Renal cortical epithelial cell (primary cell): Measurements from ENCODE around the gene SLC32A1. TPM values are rescaled to one million over a fixed set of nuclear protein-coding genes. Genes with fewer than 3 reads are reported as not detected.

Experiments used
- DNase-seq: peaks from one replicate; pipeline ENCODE4 v3.0.0-alpha.2; 2011; ENCODE audit warnings: low read depth
- total RNA-seq: library from RNA; depleted of rRNA; stranded (reverse); fragments of >200 nt; gene quantifications from 2 replicates; pipeline ENCODE4 v1.2.3, GENCODE V29; 2014

The SLC32A1 gene
- total RNA-seq, 1 donor from 2014 or later: not detected

DNA sequence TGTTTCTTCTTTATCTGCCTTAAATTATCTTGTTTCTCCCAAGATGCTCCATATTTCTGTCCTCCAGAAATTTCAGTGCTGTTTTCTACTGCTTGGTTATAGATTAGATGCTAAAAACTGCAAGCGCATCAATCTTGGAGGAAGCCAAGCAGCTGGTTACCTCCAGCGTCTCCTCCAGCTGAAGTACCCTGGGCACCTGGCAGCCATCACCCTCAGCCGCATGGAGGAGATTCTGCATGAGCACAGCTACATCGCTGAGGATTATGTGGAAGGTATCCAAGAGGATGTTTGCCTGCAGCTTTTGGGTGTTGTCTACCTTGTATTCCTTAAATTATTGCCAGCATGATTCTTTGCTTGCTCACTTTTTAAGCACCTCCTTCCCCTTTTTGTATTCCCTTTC lies 27.7 kb downstream of the SLC32A1 start:
- no peak for DNase-seq

- DNase-seq: no peak
These were observed 30.6 kb downstream of the SLC32A1 start for GRCh38 chr20:38754924-38755323.

GRCh38 chr20:38755324-38755910 lies 31.1 kb downstream of the SLC32A1 start:
- no peak for DNase-seq

DNA sequence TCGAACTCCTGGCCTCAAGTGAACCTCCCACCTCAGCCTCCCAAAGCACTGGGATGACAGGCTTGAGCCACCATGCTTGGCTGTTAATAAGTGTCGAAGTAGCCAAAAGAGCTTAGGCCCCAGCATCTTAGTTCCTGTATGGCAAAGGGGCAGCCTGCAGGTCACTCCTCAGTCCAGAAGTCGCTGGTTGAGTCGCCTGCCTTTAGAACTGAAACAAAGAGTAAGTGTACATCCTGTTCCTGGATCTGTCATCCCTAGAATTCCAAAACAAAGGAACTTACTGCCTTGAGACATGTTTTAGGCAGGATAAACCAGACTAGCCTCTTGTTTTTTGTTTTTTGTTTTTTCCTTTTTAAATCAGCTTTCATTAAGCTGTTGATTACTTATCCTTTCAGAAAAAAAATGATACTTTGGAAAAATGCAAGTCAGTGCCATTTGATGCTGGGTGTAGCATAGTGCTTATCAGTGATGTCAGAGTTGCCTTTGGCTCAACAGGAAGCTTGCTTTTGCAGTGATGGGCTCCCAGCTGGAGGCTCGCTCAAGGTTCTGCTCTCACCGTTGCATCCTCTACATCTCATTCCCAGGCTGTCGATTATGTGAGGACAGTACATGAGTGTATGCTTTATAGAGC lies 33.0 kb downstream of the SLC32A1 start:
- no peak for DNase-seq

DNA sequence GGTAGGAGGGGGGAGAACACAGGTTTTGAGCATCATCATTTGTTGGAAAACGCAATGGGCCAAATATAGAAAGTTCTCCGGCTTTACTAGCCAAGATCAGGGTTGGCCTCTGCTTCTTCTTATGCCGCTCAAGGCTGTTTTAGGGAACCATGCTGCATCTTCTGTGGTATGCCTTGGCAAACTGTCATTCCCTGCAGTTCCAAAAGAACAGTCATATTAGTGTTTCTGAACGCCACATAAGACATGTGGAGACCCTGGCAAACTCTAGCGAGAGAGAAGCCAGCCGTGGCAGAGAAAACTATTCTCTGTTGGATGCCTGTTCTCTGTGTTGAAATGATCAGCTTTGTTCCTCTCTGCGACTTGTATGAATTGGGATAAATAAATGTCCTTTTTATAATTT lies 34.8 kb downstream of the SLC32A1 start:
- DNase-seq: no peak

GRCh38 chr20:38760978-38761377 lies 36.7 kb downstream of the SLC32A1 start:
- DNase-seq: no peak

DNA sequence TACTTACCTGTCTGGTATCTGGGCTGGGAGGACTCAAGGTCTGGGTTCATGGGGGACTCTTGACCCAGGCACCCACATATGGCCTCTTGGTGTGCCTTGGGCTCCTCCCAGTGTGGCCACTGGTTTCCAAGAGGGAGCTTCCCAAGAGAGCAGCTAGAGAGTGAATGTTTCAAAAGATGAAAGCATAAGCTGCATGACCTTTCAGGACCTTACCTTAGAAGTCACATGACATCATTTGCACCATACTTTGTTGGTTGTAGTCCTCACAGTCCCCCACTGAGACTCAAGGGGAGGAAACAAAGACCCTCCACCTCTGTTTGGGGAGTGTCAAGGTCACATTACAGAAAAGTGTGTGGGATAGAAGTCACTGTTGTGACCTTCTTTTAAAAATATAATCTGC lies 37.9 kb downstream of the SLC32A1 start:
- DNase-seq: no peak

DNA sequence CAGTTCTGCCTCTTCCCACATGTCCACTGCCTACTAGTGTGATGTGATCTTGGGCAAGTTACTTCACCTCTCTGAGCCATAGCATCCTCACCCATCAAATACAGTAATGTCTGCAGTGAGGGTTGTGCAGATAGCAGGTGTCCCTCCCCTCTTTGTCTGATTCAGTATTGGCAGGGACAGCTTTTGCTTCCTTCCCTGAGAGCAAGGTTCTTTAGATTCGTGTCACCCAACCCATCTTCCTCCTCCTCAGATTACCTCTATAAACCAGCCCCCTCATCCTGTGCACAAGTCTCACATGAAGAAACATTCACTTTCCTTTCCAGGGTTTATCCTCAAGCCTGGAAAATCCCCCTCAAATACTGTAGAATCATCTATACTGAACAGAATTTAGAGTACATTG lies 39.3 kb downstream of the SLC32A1 start:
- DNase-seq: no peak

DNA sequence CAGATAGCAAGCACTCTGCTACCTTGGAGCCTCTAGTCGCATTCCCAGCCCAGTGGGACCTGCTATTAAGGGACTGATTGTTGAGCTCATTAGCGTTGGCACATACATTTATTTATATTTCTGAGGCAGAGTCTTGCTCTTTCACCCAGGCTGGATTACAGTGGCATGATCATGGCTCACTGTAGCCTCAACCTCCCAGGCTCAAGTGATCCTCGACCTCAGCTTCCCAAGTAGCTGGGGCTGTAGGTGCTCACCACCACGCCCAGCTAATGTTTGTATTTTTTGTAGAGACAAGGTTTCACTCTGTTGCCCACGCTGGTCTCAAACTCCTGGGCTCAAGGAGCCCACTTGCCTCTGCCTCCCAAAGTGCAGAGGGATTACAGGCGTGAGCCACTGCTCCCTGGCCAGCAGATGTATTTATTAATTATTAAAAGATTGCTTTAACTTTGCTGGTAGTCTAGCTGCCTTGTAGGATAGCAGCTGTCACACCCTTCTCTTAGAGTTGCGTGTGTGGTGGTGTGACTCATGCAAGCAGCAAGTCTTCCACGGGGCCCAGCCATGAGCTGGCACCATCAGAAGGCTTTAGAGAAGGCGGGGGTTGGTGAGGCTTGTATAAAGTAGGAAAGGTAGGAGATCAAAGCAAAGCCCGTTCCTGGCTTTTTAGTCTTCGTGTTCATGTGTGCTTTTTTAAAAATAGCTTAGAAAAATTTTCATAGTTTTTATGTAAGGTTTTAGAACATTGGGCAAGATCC lies 40.5 kb downstream of the SLC32A1 start:
- peak; percentile 96 for DNase-seq

DNA sequence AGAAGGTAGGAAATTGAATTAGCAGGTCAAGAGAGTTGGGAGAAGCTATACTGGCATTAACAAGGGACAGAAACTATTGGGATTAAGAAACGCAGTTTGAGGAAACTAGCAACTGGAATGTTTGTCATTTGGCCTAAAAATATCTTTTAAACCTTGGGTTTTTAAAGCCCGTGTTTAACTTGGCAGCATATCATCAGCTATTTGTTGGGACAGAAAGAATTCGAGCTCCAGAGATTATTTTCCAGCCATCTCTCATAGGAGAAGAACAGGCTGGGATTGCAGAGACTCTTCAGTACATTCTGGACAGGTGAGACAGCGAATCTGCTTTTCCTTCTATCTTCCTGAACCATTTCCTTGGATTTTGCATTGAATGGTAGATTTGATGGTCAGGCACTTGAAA lies 41.8 kb downstream of the SLC32A1 start:
- no peak for DNase-seq

DNA sequence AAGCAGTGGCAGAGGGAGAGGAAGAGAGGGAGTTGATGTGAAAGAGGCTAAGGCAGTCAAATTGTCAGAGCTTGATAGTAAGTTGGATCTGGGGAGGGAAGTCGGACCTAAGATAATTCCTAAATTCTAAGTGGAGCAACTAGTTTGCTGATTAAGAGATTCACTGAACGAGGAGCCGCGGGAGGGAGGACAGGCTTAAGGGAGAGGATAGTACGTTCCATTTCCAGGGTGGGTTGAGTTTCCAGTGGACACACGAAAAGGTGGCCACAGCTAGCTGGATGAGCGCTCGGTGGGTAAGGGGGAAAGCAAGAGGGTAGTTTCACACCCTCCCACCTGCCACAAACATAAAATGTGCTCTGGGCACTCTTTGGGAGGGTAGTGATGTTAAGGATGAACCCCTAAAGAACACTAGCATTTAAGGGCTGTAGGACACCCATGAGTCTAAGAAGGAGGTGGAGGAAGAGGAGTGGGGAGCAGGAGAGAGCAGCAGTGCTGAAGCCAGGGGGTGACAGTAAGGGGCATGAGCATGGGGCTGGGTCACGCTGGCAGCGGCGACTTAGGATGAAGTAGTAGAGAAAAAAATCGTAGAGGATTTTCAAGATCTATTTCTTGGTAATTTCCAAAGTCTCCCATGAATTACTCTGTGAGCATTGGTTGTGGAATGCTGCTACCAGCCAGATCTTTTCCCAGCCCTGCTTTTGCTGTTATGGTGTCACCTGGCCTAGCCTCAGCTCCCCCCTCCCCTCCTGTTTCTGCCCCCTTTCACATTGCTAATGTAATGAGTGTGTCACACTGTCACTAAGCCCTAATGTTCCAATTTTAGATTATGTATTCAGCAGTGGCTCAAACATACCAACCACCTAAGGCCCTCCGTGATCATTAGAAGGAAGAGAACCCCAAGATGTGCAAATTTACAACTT lies 45.4 kb downstream of the SLC32A1 start:
- no peak for DNase-seq

GRCh38 chr20:38770546-38770945 lies 46.3 kb downstream of the SLC32A1 start:
- no peak for DNase-seq

- DNase-seq: no peak
These were observed 46.7 kb downstream of the SLC32A1 start for GRCh38 chr20:38770970-38771369.

GRCh38 chr20:38771621-38772020 lies 47.3 kb downstream of the SLC32A1 start:
- no peak for DNase-seq

DNA sequence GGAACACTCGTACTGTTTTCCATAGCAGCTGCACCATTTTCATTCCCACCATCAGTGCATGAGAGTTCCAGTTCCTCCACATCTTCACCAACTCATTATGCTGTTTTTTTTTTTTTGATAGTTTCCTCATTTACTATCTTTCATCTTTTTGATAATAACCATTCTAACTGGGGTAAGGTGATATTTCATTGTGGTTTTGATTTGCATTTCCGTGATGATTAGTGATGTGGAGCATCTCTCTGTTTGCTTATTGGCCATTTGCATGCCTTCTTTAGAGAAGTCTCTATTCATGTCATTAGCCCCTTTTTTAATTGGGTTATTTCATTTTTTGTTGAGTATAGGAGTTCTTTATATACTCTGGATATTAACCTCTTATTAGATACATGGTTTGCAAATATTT lies 49.9 kb downstream of the SLC32A1 start:
- DNase-seq: no peak

DNA sequence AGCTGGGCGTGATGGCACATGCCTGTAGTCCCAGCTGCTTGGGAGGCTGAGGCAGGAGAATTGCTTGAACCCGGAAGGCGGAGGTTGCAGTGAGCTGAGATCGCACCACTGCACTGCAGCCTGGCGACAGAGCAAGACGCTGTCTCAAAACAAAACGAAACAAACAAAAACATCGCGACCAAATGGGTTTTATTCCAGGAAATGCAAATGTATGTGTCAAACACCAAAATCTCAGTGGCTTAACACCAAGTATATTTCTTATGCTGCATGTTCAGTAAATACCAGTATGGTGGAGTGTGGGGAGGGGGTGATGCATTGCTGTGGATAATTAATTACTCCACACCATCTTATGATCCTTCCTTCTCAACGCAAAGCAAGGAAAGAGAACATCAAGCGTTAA lies 52.1 kb downstream of the SLC32A1 start:
- DNase-seq: no peak

Other genes starting within 250 kb of the SLC32A1 start
- not detected in 2 replicates for gene ADIG, start 143.3 kb upstream of the SLC32A1 start, total RNA-seq
- 9.2 and 9.5 TPM in 2 replicates for gene ARHGAP40, start 122.7 kb upstream of the SLC32A1 start, total RNA-seq
- gene ACTR5, start 24.0 kb downstream of the SLC32A1 start, total RNA-seq: 7.5 and 8.3 TPM in 2 replicates
- 0.15 and 0.17 TPM in 2 replicates for gene PPP1R16B, start 81.2 kb downstream of the SLC32A1 start, total RNA-seq
- gene FAM83D, start 201.9 kb downstream of the SLC32A1 start, total RNA-seq: 0.99 and 13.7 TPM in 2 replicates
- gene DHX35, start 237.9 kb downstream of the SLC32A1 start, total RNA-seq: 9.2 and 10.4 TPM in 2 replicates